ENCODE measurements around the gene RRM2.

RRM2 gene

DNA sequence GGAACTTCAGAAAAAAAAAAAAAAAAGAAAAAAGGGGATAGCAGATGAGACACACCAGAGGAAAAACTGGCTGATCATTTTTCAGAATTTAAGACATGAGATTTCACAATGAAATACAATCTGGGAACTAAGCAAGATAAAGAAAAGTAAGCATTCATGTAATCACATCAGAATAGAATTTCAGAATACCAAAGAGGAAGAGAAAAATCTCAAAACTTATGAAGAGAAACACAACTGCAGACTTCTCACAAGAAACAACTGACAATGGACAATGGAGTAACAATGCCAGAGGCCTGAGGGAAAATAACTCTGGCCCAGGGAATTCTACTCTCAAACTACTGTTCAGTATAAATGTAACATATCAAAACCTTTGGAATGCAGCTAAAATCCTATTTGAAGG lies 13.2 kb upstream of the RRM2 start:
- H3K27ac ChIP-seq = no peak overlapping the region
- H3K4me3 ChIP-seq (ENCODE audit: low read depth, low read length) = no peak overlapping the region
- H3K4me1 ChIP-seq = no peaks in the 10 kb centered on the region
- no peak overlapping the region for H2AFZ ChIP-seq
- no peaks in the 10 kb centered on the region for H3K36me3 ChIP-seq (ENCODE audit: control insufficient read depth, insufficient read depth, low read length)
- H3K79me2 ChIP-seq = no peaks in the 10 kb centered on the region
- no peaks in the 10 kb centered on the region for H3K27me3 ChIP-seq (ENCODE audit: control insufficient read depth, insufficient read depth, low read length)
- no peak overlapping the region for H3K4me2 ChIP-seq (ENCODE audit: low read length)
- TF ChIP-seq, protein P1, sequence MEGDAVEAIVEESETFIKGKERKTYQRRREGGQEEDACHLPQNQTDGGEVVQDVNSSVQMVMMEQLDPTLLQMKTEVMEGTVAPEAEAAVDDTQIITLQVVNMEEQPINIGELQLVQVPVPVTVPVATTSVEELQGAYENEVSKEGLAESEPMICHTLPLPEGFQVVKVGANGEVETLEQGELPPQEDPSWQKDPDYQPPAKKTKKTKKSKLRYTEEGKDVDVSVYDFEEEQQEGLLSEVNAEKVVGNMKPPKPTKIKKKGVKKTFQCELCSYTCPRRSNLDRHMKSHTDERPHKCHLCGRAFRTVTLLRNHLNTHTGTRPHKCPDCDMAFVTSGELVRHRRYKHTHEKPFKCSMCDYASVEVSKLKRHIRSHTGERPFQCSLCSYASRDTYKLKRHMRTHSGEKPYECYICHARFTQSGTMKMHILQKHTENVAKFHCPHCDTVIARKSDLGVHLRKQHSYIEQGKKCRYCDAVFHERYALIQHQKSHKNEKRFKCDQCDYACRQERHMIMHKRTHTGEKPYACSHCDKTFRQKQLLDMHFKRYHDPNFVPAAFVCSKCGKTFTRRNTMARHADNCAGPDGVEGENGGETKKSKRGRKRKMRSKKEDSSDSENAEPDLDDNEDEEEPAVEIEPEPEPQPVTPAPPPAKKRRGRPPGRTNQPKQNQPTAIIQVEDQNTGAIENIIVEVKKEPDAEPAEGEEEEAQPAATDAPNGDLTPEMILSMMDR (IDR thresholded peaks at IDR 0.05) = no peak
- H3K9ac ChIP-seq = no peak overlapping the region
- H3K9me3 ChIP-seq (ENCODE audit: control insufficient read depth, low read length) = no peaks in the 10 kb centered on the region

DNA sequence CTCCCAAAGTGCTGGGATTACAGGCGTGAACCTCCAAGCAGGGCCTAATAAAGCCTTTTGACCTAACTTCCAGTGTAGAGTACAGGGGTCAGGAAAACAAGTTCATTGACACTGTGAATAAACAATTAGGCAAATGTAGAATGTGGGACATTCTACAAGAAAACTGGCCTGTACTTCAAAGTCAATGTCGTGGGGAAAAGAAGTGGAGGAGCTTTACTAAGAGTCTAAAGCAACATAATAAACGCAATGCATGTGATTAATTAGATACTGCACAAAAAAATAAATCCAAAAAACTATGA lies 3.6 kb upstream of the RRM2 start:
- Histone ChIP-seq H3K79me2 (no peaks in the 10 kb centered on the region), H3K4me1 (peaks cover 10% of the 10 kb centered on the region), H2AFZ (no peak overlapping the region), H3K9ac (no peak overlapping the region), H3K4me2 (ENCODE audit: low read length) (no peak overlapping the region), H3K36me3 (ENCODE audit: control insufficient read depth, insufficient read depth, low read length) (no peaks in the 10 kb centered on the region), H3K4me3 (ENCODE audit: low read depth, low read length) (no peak overlapping the region), H3K9me3 (ENCODE audit: control insufficient read depth, low read length) (no peaks in the 10 kb centered on the region), H3K27ac (no peak overlapping the region), H3K27me3 (ENCODE audit: control insufficient read depth, insufficient read depth, low read length) (peaks cover 2% of the 10 kb centered on the region)
- TF ChIP-seq, protein P1 (IDR thresholded peaks at IDR 0.05) = no peak

DNA sequence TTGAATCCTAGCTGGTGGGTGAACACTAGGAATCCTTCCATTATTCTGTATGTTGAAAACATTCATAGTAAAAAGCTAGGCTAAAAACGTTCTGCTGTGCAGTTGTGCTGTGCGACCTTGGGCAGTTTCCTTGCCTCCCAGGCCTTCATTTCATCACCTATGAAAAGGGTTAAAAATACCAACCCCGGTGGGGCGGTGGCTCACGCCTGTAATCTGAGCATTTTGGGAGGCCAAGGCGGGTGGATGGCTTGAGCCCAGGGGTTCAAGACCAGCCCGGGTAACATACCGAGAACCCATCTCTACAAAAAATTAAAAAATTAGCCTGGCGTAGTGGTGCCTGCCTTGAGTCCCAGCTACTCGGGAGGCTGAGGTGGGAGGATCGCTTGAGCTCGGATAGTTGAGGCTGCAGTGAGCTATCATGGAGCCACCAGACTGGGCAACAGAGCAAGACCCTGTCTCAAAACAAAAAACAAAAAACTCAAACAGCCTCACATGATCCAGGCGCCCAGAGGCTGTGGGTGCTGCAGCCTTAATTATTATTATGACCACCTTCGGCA lies 2.9 kb upstream of the RRM2 start:
- H3K9me3 ChIP-seq (ENCODE audit: control insufficient read depth, low read length) = no peaks in the 10 kb centered on the region
- H3K36me3 ChIP-seq (ENCODE audit: control insufficient read depth, insufficient read depth, low read length) = no peaks in the 10 kb centered on the region
- peak overlapping the region; percentile 85 for H3K4me2 ChIP-seq (ENCODE audit: low read length)
- H3K9ac ChIP-seq = no peak overlapping the region
- no peak overlapping the region for H3K27ac ChIP-seq
- peaks cover 10% of the 10 kb centered on the region for H3K4me1 ChIP-seq
- TF ChIP-seq, protein P1 (IDR thresholded peaks at IDR 0.05) = no peak
- H2AFZ ChIP-seq = peak overlapping the region; percentile 93
- no peaks in the 10 kb centered on the region for H3K79me2 ChIP-seq
- H3K4me3 ChIP-seq (ENCODE audit: low read depth, low read length) = peak overlapping the region; percentile 64
- peaks cover 2% of the 10 kb centered on the region for H3K27me3 ChIP-seq (ENCODE audit: control insufficient read depth, insufficient read depth, low read length)

DNA sequence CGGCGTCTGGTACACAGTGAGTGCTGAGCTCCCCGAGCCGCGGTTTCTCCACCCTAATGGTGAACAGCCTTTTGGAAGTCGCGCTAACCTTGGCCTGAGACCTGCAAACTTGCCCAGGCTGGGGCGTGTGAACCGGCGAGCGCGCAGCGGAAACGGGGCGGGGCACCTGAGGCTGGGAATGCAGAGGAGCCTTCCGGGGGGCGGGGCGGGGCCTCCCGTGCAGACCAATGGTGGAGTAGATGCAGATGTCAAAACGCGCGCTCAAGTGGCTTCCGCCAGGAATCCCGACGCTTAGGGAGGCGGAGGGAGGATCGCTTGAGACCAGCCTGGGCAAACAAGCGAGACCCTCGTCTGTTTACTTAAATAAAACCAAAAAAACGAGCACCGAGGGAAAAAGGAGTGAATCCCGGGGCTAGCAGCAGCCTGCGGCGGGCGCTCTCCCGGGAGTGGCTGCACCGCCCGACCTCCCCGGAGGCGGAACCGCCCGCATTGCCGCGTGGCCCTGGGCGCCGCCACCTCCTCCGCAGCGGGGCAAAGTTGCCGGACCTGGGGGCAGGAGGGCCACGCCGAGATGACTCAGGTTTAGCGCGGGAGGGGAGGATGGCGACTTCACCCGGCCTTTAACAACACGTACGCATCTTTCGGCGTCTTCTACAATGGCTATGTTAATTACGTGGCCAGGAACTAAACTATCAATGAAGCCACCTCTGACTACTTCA lies 2.2 kb upstream of the RRM2 start:
- Histone ChIP-seq H3K4me3 (ENCODE audit: low read depth, low read length) (peak overlapping the region; percentile 64), H3K27me3 (ENCODE audit: control insufficient read depth, insufficient read depth, low read length) (peaks cover 2% of the 10 kb centered on the region), H2AFZ (peak overlapping the region; percentile 93), H3K4me2 (ENCODE audit: low read length) (peak overlapping the region; percentile 85), H3K79me2 (no peaks in the 10 kb centered on the region), H3K9me3 (ENCODE audit: control insufficient read depth, low read length) (no peaks in the 10 kb centered on the region), H3K36me3 (ENCODE audit: control insufficient read depth, insufficient read depth, low read length) (no peaks in the 10 kb centered on the region), H3K4me1 (peaks cover 10% of the 10 kb centered on the region), H3K27ac (peak overlapping the region; percentile 37), H3K9ac (no peak overlapping the region)
- TF ChIP-seq, protein P1 (IDR thresholded peaks at IDR 0.05) = peak; percentile 5

Data from parathyroid adenoma (tissue), 2 donors.